Fibroblast of peridontal ligament (primary cell): ENCODE data around the gene HBP1.
"Not testable (repeated sequence)": the region's sequence is repeated elsewhere in the genome, so short reads cannot be mapped to it uniquely, and the experiment has no call there.

Experiments used
- DNase-seq: peaks from one replicate; pipeline ENCODE4 v3.0.0-alpha.2; 2010; ENCODE audit errors: extremely low read depth

The HBP1 gene

DNA sequence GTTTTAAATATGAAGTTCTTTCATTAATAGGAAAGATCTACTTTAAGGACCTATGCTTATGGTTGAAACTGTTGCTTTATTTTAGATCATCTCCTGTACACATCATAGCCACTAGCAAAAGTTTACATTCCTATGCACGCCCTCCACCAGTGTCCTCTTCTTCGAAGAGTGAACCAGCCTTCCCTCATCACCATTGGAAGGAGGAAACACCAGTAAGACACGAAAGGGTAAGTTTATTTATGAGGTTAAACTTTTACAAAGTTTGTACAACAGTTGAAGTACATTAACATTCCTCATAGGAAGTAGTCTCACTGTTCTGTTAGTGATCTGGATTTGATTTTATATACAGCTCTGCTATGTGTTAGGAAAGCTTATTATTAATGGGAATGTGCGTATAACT, 16.9 kb downstream of the HBP1 start:
- DNase-seq, result no peak

DNA sequence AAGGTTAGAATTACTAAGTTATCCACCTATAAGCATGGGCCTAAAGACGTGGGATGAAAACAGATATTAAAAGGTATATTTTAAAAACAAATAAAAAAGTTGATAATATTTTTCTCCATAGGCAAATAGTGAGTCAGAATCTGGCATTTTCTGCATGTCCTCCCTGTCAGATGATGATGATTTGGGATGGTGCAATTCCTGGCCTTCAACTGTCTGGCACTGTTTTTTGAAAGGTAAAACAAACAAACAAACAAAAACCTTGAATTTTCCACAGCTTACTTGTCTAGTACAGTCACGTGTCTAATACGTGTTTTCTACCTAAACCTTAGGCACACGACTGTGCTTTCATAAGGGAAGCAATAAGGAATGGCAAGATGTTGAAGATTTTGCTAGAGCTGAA, 17.4 kb downstream of the HBP1 start:
- no peak for DNase-seq

DNA sequence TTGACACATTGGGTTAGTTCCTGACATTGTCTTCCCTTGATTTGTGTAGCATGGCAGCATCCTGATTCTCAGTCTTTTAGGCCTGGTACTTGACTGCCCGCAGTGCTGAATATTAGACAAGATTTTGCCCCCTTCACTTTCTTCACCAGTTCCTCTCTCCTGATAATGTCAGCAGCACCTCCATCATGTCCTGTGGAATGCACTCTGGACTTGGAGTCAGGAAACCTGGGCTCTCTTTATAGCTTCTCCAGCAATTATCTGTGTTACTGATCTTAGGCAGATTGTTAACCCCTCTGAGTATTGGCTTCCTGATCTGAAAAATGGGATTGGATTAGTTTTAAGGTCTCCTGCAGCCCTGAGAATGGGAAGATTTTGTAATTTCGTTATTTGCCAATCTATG, 19.0 kb downstream of the HBP1 start:
- no peak for DNase-seq

DNA sequence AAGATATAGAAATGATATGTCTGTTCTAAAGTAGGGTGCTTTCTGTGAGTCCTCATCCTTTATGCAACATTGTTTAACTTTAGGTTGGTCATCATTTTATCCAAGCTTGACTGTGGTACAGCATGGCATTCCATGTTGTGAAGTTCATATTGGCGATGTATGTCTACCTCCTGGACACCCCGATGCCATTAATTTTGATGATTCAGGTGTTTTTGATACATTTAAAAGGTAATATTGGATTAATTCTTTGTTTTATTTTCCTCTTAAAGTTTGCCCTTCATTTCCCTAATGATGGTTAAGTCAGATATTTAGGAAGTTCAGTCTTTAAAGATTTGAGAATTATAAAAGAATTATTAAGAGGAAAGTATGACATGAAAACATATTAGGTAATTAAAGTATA, 21.3 kb downstream of the HBP1 start:
- no peak for DNase-seq

DNA sequence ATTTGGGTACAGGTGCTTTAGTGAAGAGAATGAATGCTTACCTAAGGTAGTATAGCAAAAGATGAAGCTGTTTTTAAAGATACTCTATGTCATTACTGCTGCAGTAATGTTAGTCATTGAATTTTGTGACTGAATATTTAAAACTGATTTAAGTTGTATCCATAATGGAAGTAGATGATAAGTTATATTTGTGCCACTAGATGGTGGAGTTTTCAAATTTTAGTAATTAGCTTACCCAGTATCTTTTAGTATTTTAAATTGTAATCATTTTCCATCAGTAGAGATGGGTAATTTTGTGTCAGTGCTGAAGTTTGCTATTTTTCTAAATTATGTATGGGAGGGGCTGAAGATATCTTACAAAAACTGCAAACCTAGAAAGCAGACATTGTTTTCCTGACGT, 25.2 kb downstream of the HBP1 start:
- DNase-seq, result peak; percentile 44

DNA sequence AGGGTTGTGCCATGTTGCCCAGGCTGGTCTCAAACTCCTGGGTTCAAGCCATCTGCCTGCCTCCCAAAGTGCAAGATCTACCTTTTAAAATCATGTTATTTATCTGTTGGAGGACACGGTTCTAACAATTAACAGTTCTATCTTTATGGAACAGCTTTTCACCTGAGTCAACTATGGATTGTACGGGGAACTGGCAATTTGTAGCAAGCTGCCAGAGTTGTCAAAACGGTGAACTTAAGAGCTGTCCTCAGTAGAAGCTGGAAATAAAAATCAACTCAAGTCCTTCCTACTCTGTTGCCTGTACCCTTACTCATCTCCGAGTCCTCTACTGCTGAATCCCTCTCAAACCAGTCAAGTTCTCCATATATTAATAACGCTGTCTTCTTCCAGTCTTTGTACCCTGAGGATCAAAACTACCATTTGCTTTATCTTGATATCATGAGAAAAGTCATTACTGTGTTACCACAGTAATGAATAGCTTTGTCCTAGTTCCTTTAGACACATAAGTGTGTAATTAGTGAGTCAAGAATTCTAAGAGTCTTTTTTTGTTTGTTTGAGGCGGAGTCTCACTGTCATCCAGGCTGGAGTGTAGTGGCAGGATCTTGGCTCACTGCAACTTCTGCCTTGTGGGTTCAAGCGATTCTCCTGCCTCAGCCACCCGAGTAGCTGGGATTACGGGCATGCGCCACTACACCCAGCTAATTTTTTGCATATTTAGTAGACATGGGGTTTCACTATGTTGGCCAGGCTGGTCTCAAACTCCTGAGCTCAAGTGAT, 28.2 kb downstream of the HBP1 start:
- DNase-seq, result no peak

DNA sequence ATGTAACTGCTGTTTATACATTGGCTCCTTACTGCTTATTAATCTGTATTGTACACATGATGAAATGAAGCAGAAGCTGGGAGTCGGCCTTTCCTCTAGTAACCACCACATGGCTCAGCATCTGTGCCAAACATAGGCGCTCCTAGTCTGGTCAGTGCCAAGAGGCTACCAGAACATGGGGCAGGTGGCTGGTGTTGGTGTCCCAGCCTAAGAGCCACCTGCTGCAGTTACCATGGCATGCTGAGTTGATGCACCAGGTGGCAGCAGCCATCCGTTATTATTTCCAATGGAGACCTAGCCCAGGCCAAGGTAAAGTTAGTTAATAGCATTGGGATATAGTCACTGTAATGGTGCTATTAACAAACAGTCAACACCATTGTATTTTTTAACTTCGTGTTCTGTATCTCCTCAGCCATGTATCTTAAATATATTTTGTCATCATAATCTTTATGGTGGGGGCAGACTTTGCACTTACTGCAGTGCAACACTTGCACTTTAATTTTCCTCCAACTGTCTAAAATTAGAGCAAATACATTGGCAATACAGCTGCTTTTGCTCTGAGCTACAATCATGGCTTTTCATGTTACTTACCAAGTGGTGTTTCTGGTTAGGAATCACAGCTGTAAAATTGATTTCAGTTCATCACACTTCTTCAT, 33.1 kb downstream of the HBP1 start:
- DNase-seq, result peak; percentile 36

DNA sequence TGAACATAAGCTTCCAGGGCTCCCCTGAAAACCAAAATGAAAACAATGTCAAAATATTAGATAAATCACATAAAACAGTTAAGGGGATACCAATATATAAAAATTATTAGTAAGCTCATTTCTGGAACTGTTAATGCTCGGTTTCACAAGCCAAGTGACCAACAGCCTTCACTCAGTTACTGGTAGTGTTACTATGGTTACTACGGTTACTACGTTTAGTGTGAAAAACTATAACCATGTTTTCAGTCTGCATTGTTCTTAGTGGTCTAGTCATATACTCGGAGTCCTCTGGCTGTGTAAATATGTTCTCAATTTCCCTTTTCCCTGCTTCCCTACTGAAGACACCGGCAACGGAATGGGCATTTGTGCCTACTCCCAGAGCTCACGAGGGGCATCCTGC, 34.8 kb downstream of the HBP1 start:
- no peak for DNase-seq

DNA sequence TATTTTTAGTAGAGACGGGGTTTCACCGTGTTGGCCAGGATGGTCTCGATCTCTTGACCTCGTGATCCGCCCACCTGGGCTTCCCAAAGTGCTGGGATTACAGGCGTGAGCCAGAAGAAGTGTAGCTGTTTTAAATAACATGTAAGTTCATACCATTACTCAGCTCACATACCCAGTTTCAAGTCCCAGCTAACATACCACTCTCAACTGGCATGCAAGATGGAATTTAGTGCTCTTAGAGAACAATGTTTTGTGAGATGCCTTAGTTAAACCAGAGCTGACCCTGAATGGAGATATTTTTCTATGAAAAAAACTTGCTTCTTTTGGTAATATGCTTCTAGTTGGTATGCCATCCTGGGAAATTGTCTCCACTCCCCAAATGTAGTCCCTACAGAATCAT, 37.3 kb downstream of the HBP1 start:
- no peak for DNase-seq

DNA sequence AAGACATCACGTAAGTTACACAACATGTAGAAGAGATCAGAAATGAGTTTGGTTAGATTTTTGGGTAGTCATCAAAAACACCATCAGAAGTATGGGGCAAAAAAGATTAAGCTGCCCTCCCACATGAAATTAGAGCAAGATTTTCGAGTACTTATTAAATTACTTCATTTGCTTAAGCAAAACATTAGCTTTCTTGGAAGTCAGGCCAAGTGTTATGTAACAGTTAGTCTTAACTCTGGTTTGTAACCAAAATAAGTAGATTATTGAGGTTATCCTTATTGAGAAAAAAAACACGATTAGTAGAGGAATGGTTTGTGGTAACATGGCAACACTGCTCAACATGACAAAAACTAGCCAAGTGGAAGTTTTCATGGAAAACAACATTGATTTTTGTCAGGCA, 37.9 kb downstream of the HBP1 start:
- DNase-seq, result peak; percentile 69

DNA sequence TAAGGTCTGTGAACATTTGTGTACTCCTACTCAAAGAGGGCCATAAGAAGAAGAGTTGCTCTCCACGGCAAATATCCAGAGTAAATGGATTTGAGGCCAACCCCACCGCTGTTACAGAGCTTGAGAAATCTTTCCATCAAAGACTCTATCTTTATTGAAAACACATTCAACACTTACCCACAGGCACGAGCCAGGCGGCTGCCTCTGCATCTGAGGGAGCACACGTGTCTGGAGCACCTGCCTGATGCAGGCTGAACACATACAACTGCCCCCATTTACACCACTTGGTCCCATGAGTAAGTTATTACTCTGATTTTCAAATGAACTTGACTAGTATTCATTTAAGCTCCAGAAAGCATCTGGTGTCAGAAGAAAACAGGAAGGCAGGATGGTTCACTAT, 38.7 kb downstream of the HBP1 start:
- DNase-seq, result no peak

DNA sequence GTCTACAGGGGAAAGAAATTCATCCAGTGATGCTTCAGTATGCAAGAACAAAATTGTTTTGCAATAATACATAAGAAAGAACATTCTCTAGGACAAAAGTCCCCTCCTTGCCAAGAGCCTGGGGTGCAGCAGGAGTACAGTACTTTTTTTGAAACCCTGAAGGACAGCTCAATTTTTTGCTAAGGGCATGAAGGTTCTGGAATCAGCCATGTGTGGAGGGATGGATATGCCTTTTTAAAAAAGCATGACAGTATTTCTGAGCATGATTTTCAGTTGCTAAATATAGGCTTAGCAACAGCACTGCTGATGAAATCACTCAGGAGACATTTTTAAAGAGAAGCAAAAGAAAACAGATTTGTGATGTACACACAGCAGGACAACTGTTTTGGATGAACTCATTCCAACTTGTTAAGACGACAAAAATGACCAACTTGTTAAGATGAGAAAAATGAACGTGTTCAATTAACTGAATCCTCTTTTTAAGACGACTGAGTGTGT, 39.3 kb downstream of the HBP1 start:
- DNase-seq, result peak; percentile 66

DNA sequence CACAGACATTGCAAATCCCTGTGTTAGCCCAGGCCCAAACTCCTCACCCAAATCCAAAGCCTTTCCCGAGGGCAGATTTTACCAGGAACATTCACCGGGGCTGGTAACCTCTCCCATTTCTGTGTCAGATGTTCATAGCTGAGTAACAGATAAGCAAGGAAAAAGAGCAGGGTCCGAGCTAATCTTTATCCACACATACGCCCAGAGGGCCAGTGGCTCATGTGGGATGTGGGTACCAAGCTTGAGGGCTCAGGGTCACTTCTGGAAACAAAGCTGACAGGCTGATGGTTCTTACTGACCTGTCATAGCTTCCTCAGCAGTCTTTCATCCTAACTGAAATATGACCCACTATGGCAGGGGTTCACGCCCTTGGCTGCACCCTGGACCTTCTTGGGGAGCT, 39.8 kb downstream of the HBP1 start:
- no peak for DNase-seq

DNA sequence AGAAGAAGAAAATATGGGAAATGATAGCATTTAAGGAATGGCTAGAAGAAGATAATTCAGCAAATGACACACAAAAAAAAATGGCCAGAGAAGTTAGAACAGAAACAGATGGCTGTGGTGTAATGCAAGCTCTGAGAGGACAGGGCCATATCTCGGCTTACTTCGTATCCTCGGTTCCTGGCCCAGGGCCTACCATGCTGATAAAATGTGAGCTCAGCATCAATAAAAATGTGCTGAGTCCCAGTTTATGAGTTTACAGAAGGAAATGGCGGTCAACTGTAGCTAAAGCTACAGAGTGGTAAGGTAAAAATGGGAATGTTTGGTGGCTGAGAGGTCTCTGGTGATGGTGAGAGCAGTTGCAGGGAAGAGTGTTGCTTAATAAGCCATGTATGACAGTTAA, 40.8 kb downstream of the HBP1 start:
- DNase-seq, result no peak

DNA sequence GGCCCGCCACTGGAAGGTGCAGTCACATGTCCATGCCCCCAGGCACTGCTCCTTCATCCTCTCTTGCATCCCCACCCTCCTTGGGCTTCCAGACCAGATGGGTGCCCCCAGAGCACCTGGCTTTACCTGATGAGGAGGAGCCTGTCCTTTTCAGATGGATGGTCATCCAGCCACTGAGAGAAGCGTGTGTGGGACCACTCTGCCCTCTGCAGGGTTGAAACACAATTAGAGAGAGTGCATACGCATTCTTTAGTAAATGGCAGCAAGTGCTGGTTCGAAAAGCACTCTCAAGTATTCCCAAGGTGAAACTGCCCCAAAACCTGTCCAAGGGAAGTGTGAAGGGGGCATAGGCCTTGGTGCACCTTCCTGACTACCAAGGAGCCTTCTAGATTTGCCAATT, 41.6 kb downstream of the HBP1 start:
- no peak for DNase-seq

DNA sequence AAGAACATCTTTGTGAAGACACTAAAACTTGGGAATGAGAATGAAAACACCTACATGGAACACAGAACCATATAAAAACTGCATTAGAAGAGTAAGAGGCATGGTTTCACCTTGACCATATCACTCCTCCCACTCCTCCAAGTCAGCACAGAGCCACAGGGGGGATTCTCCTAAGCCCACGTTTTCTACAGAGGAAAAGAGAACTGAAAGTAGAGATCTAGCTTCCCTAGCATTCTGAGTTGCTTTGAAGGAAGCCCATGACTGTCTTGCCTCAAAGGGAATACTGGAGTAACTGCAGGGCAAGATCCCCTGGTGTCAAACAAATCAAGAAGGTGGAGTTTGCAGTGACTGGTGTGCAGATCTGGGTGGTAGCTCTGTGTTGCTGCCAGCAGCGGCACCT, 43.9 kb downstream of the HBP1 start:
- DNase-seq, result no peak

DNA sequence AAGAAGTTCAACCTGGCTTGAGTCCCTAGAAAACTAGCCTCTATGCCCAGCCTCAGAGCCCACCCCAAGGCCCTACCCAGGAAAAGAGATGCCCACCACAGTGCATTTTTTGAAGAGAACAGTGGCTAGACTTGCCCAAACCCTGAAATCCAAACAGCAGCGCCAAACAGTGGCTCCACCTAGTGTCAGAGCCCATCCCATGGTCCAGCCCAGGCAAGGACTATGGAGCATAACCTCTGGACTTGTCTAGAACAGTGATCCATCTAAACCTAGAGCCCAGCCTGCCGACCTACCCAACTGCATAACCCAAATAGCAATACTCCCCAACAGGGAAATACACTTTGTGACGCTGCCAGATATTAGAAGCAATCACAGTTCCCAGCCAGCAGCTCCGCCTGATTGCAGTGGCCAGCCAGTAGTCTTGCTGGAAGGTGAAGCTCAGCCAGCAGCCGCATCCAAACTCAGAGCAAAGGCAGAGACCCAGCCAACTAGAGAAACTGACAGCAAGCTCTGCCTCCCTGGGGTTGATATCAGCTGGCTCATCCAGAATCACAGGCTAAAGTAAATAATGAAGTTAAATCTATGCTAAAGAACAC, 44.5 kb downstream of the HBP1 start:
- DNase-seq, result no peak

DNA sequence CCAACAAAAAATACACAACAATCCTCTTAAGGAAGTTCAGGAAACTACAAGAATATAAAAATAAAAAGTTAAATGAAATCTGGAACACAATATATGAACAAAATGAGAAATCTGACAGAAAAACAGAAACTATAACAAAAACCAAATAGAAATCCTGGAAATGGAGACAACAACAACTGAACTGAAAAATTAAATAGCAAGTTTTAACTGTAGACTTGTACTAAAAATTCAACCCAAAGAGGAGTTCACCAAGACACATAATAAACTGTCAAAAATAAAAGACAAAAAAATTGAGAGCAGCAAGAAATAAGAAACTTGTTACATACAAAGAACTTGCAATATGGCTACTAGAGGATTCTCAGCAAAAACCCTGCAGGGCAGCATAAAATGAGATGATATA, 45.1 kb downstream of the HBP1 start:
- DNase-seq, result no peak

DNA sequence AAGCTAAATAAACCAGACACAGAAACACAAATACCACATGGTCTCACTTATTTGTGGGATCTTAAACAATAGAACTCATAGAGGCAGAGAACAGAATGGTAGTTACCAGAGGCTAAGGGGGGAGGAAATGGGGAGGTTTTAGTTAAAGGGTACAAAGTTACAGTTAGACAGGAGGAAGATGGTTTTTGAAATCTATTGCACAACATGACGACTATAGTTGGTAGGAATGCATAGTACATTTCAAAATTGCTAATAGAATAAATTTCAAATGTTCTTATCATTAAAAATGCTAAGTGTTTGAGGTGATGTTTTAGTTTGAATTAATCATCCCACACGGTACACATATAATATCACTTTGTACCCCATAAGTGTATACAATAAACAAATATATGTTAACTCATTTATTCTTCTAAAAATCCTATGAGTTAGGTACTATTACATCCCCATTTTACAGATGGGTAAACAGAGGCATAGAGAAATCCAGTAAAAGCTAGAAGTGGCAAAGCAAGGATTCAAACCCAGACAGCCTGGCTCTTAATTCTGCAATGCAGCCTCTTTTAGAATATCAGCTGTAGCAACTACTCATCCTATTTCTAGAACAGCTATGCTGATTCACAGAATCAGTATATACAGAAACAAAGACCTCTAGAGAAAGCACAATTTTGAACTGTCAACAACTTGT, 50.9 kb downstream of the HBP1 start:
- DNase-seq, result no peak

DNA sequence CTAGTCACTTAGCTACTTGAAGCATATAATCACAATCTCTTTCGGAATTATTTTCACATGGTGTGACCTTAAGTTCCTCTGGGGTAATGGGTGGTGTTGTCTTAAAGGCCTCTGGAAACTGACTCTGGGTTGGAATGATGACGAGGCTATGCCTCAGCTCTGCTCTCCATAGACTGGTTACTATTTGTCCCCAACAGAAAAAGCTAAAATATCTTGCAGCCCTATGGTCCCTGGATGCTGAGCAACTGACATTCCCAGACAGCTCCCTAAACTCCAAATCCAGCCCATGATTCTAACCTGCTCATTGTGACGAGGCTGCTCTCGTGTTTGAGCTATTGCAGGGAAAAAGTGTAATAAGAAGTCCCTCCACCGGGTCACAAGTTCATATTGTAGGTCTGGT, 51.6 kb downstream of the HBP1 start:
- no peak for DNase-seq

DNA sequence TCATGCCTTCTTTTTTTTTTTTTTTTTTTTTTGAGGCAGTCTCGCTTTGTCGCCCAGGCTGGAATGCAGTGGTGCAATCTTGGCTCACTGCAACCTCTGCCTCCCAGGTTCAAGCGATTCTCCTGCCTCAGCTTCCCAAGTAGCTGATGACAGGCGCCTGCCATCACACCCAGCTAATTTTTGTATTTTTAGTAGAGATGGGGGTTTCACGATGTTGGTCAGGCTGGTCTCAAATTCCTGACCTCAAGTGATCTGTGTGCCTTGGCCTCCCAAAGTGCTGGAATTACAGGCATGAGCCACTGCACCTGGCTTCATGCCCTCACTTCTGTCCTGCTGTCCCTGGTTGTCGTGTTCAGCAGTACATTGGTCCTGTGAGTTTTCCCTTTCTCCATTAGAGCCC, 52.0 kb downstream of the HBP1 start:
- DNase-seq, result not testable (repeated sequence)

DNA sequence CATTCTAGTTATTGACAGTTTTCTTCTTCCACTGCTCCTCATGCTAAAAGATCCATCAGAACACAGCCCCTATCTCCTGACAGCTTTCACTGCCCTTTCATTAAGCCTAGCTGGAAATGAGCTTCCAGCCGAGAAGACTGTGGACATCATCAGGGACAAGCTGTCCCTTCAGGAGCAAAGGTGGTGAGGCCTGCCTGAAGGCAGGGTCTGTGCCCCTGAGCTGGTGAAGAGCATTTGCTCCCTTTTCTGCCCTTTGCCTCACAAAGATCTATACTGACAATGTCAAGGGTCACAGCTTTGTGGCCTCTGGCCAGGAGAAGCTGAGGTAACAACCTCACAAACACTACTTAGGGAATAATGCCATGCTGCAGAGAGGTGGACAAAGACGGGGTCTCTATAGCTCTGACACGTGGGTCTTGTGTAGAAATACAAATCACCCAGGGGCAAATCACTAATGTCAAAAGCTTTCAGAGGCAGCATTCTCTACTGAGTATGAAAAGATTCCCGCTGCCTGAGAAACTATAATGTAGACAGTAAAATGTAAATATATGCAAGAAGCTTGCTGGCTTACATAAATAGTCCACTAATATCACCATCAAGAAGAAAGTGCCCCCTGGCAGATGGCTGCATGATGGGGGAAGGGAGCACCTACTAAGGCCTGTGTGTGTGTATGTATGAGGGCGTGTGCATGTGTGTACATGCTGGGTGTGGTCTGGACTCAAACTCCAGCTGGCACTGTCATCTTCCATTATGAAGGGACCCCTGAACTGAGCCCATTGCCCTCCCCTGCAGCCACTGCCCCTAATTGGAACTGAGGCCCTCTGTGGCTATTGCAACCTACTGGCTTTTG, 55.8 kb downstream of the HBP1 start:
- no peak for DNase-seq
